Activated CD4-positive, alpha-beta T cell treated with anti-CD3 and anti-CD28 coated beads for 36 hours (primary cell): ENCODE measurements around the gene SUPT20HL2. TPM values are rescaled to one million over a fixed set of nuclear protein-coding genes. Genes with fewer than 3 reads are reported as not detected.
"Not testable (repeated sequence)": the region's sequence is repeated elsewhere in the genome, so short reads cannot be mapped to it uniquely, and the experiment has no call there.

ENCODE experiments used
- ATAC-seq: fragments of 200-7000 bp; cut with Tn5 transposase; one replicate; pipeline ENCODE4 v1.10.0; 2021; ENCODE audit warnings: mild to moderate bottlenecking, moderate library complexity
- CTCF ChIA-PET: fragments of 350-600 bp; sonication (Branson Sonifier 250); formaldehyde crosslinking; loops from one replicate; lab custom pipeline; 2021; ENCODE audit warnings: antibody characterized with exemption; lab: Charles Lee
- POLR2A ChIA-PET: fragments of 350-600 bp; sonication (Branson Sonifier 250); formaldehyde crosslinking; loops from one replicate; lab custom pipeline; 2021; ENCODE audit warnings: antibody characterized with exemption, inconsistent platforms; lab: Charles Lee
- DNase-seq: peaks from one replicate; pipeline ENCODE4 v3.0.0-alpha.2; 2020
- H3K27ac Mint-ChIP-seq: one replicate; pipeline ENCODE4 v1.8.0; 2021; ENCODE audit warnings: mixed read lengths
- H3K27me3 Mint-ChIP-seq: one replicate; pipeline ENCODE4 v1.8.0; 2021; ENCODE audit warnings: mixed read lengths
- H3K36me3 Mint-ChIP-seq: one replicate; pipeline ENCODE4 v1.8.0; 2021; ENCODE audit warnings: low read depth, mixed read lengths
- H3K4me1 Mint-ChIP-seq: one replicate; pipeline ENCODE4 v1.8.0; 2021; ENCODE audit warnings: mixed read lengths
- H3K4me3 Mint-ChIP-seq: one replicate; pipeline ENCODE4 v1.8.0; 2021; ENCODE audit warnings: mild to moderate bottlenecking, moderate library complexity, mixed read lengths
- H3K9me3 Mint-ChIP-seq: one replicate; pipeline ENCODE4 v1.8.0; 2021; ENCODE audit warnings: low read depth, mixed read lengths
- intact Hi-C, 2 experiments: fragments of 100-400 bp; cut with DNase I in 1 of 2; cut with micrococcal nuclease in 1 of 2; formaldehyde crosslinking; loops; one replicate each; pipeline versions ENCODE4 v1.14.2 to v1.15.1; 2022 to 2024; cut with DNase I, micrococcal nuclease
- total RNA-seq, 2 experiments: library from RNA; stranded (reverse); gene quantifications; one replicate each; pipeline ENCODE4 v1.2.3, GENCODE V29; 2021

SUPT20HL2 gene
- total RNA-seq, 2 experiments from 2014 or later, result not detected

- H3K36me3 Mint-ChIP-seq, POLR2A ChIA-PET, H3K4me3 Mint-ChIP-seq, intact Hi-C loops, ATAC-seq, H3K27ac Mint-ChIP-seq, CTCF ChIA-PET, H3K9me3 Mint-ChIP-seq, H3K4me1 Mint-ChIP-seq, DNase-seq, H3K27me3 Mint-ChIP-seq: not testable (repeated sequence)
Observed at GRCh38 chrX:24309580-24310374, 4.1 kb downstream of the SUPT20HL2 start.

GRCh38 chrX:24308803-24309202, 5.1 kb downstream of the SUPT20HL2 start:
- DNase-seq, intact Hi-C loops, H3K4me3 Mint-ChIP-seq, H3K9me3 Mint-ChIP-seq, H3K27ac Mint-ChIP-seq, CTCF ChIA-PET, POLR2A ChIA-PET, H3K27me3 Mint-ChIP-seq, H3K4me1 Mint-ChIP-seq, H3K36me3 Mint-ChIP-seq: not testable (repeated sequence)
- peak; percentile 92 for ATAC-seq

- Mint-ChIP-seq H3K27me3 (no peaks in the 10 kb centered on the region), H3K4me1 (peaks cover 7% of the 10 kb centered on the region), H3K9me3 (no peaks in the 10 kb centered on the region), H3K27ac (no peak overlapping the region), H3K4me3 (no peak overlapping the region), H3K36me3 (no peaks in the 10 kb centered on the region)
- intact Hi-C loops, result no loop called here
- CTCF ChIA-PET, result interaction anchor here (0.9 to 1.7 kb wide), 2 partner anchors 12 to 64 kb away, joined by 4 read pairs; no protein-coding TSS in a partner anchor
- ATAC-seq (no peak), DNase-seq (no peak)
- POLR2A ChIA-PET, result no interaction called here
Observed at GRCh38 chrX:24306440-24306839, 7.4 kb downstream of the SUPT20HL2 start.

- intact Hi-C loops, result no loop called here
- CTCF ChIA-PET, result no interaction called here
Observed at GRCh38 chrX:24305905-24306304, 8.0 kb downstream of the SUPT20HL2 start.

GRCh38 chrX:24301806-24302205, 12.1 kb downstream of the SUPT20HL2 start:
- Mint-ChIP-seq H3K4me1 (no peaks in the 10 kb centered on the region), H3K27me3 (no peaks in the 10 kb centered on the region), H3K27ac (no peak overlapping the region)

More at GRCh38 chrX:24305905-24306304, 8.0 kb downstream of the SUPT20HL2 start:
- Mint-ChIP-seq H3K36me3 (no peaks in the 10 kb centered on the region), H3K27ac (no peak overlapping the region), H3K27me3 (no peaks in the 10 kb centered on the region), H3K4me1 (peaks cover 7% of the 10 kb centered on the region), H3K9me3 (no peaks in the 10 kb centered on the region), H3K4me3 (no peak overlapping the region)
- POLR2A ChIA-PET, result no interaction called here
- no peak for DNase-seq
- no peak for ATAC-seq

GRCh38 chrX:24301060-24301459, 12.8 kb downstream of the SUPT20HL2 start:
- DNase-seq (no peak), ATAC-seq (no peak)
- ChIA-PET CTCF (interaction anchor here (0.8 kb wide), 1 partner anchor 10 kb away, joined by 3 read pairs; no protein-coding TSS in a partner anchor), POLR2A (no interaction called here)
- Mint-ChIP-seq H3K27ac (no peak overlapping the region), H3K4me3 (no peak overlapping the region), H3K27me3 (no peaks in the 10 kb centered on the region), H3K9me3 (no peaks in the 10 kb centered on the region), H3K4me1 (no peaks in the 10 kb centered on the region), H3K36me3 (no peaks in the 10 kb centered on the region)
- intact Hi-C loops, result no loop called here

More at GRCh38 chrX:24301806-24302205, 12.1 kb downstream of the SUPT20HL2 start:
- Mint-ChIP-seq H3K9me3 (no peaks in the 10 kb centered on the region), H3K4me3 (no peak overlapping the region), H3K36me3 (no peaks in the 10 kb centered on the region)
- DNase-seq (no peak), ATAC-seq (no peak)
- POLR2A ChIA-PET, result no interaction called here
- CTCF ChIA-PET, result no interaction called here
- intact Hi-C loops, result no loop called here

- no peaks in the 10 kb centered on the region for H3K27me3 Mint-ChIP-seq
- DNase-seq (no peak), ATAC-seq (no peak)
- H3K4me3 Mint-ChIP-seq, result no peak overlapping the region
- ChIA-PET POLR2A (no interaction called here), CTCF (no interaction called here)
- no peaks in the 10 kb centered on the region for H3K36me3 Mint-ChIP-seq
- intact Hi-C loops, result loop anchor here in 1 of 2 experiments (5.0 kb wide), 1 partner anchor 41 kb away; no protein-coding TSS in a partner anchor
- no peaks in the 10 kb centered on the region for H3K9me3 Mint-ChIP-seq
- no peaks in the 10 kb centered on the region for H3K4me1 Mint-ChIP-seq
- no peak overlapping the region for H3K27ac Mint-ChIP-seq
Observed at GRCh38 chrX:24298191-24298590, 15.7 kb downstream of the SUPT20HL2 start.

- no peaks in the 10 kb centered on the region for H3K4me1 Mint-ChIP-seq
- no peaks in the 10 kb centered on the region for H3K27me3 Mint-ChIP-seq
- peak; percentile 73 for DNase-seq
- no peak overlapping the region for H3K4me3 Mint-ChIP-seq
- no peak overlapping the region for H3K27ac Mint-ChIP-seq
- ChIA-PET POLR2A (no interaction called here), CTCF (interaction anchor here (0.6 to 1.7 kb wide), 11 partner anchors 13 to 400 kb away, joined by 3 to 6 read pairs (median 4); no protein-coding TSS in a partner anchor)
- ATAC-seq, result peak; percentile 47
- no peaks in the 10 kb centered on the region for H3K36me3 Mint-ChIP-seq
- intact Hi-C loops, result loop anchor here (1.0 to 5.0 kb wide), 2 partner anchors 37 to 77 kb away; no protein-coding TSS in a partner anchor
- H3K9me3 Mint-ChIP-seq, result no peaks in the 10 kb centered on the region
Observed at GRCh38 chrX:24294619-24295018, 19.2 kb downstream of the SUPT20HL2 start.

- H3K4me3 Mint-ChIP-seq, result no peak overlapping the region
- H3K27ac Mint-ChIP-seq, result no peak overlapping the region
- intact Hi-C loops, result no loop called here
- ATAC-seq (no peak), DNase-seq (no peak)
- H3K36me3 Mint-ChIP-seq, result no peaks in the 10 kb centered on the region
- no peaks in the 10 kb centered on the region for H3K4me1 Mint-ChIP-seq
- H3K9me3 Mint-ChIP-seq, result no peaks in the 10 kb centered on the region
- ChIA-PET CTCF (interaction anchor here (1.1 to 1.5 kb wide), 4 partner anchors 31 to 213 kb away, joined by 3 to 5 read pairs (median 4); no protein-coding TSS in a partner anchor), POLR2A (no interaction called here)
- H3K27me3 Mint-ChIP-seq, result no peaks in the 10 kb centered on the region
Observed at GRCh38 chrX:24293412-24293811, 20.5 kb downstream of the SUPT20HL2 start.

GRCh38 chrX:24292353-24292752, 21.5 kb downstream of the SUPT20HL2 start:
- H3K27me3 Mint-ChIP-seq, result no peaks in the 10 kb centered on the region
- intact Hi-C loops, result no loop called here
- H3K4me1 Mint-ChIP-seq, result no peaks in the 10 kb centered on the region
- no peak for DNase-seq
- H3K4me3 Mint-ChIP-seq, result no peak overlapping the region
- no peaks in the 10 kb centered on the region for H3K36me3 Mint-ChIP-seq
- CTCF ChIA-PET, result interaction anchor here (0.7 to 1.2 kb wide), 3 partner anchors 30 to 206 kb away, joined by 3 to 5 read pairs (median 4); no protein-coding TSS in a partner anchor
- no peak for ATAC-seq
- POLR2A ChIA-PET, result no interaction called here
- H3K9me3 Mint-ChIP-seq, result no peaks in the 10 kb centered on the region
- H3K27ac Mint-ChIP-seq, result no peak overlapping the region

- no peak overlapping the region for H3K27ac Mint-ChIP-seq
- ChIA-PET POLR2A (no interaction called here), CTCF (interaction anchor here (1.8 kb wide), 1 partner anchor 26 kb away, joined by 5 read pairs; no protein-coding TSS in a partner anchor)
- peaks cover 2% of the 10 kb centered on the region for H3K27me3 Mint-ChIP-seq
- no peak overlapping the region for H3K4me3 Mint-ChIP-seq
- no peaks in the 10 kb centered on the region for H3K36me3 Mint-ChIP-seq
- no peaks in the 10 kb centered on the region for H3K9me3 Mint-ChIP-seq
- DNase-seq, result no peak
- intact Hi-C loops, result loop anchor here in 1 of 2 experiments (2.0 kb wide), 1 partner anchor 26 kb away; no protein-coding TSS in a partner anchor
- ATAC-seq, result no peak
- no peaks in the 10 kb centered on the region for H3K4me1 Mint-ChIP-seq
Observed at GRCh38 chrX:24285082-24285481, 28.8 kb downstream of the SUPT20HL2 start.
